Left hindlimb (tissue), 1 donor: ENCODE results near the gene PSPH.
A peak's percentile ranks its signal among the peaks of the same experiment; 100 is the strongest.
"Not testable (repeated sequence)": the region's sequence is repeated elsewhere in the genome, so short reads cannot be mapped to it uniquely, and the experiment has no call there.

Experiments
- DNase-seq: peaks from one replicate; pipeline ENCODE4 v3.0.0-alpha.2; 2018

The PSPH gene

GRCh38 chr7:56062382-56062781, 11.1 kb upstream of the PSPH start:
- DNase-seq, result no peak

DNA sequence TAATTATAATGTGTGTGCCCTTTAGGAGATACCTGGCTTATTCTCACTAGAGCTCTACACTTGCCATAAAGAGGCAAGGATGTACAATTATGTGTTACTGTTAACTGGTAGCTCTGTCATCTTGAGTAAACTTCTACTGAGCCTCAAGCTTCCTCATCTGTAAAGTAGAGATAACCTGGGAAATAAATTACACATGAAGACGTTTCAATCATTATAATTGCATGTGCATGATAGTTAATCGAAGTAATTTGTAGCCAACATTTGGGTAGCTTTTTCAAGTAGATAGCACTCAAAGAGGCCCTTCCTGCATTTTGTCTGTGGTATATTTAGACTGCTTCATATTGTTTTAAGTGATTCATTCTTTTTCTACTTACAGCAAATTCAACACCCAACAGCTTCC, 2.7 kb upstream of the PSPH start:
- no peak for DNase-seq

GRCh38 chr7:56053379-56053778, 2.1 kb upstream of the PSPH start:
- DNase-seq, result no peak

- DNase-seq, result no peak
Measured at GRCh38 chr7:56051053-56051338, 248 bp downstream of the PSPH start.

DNA sequence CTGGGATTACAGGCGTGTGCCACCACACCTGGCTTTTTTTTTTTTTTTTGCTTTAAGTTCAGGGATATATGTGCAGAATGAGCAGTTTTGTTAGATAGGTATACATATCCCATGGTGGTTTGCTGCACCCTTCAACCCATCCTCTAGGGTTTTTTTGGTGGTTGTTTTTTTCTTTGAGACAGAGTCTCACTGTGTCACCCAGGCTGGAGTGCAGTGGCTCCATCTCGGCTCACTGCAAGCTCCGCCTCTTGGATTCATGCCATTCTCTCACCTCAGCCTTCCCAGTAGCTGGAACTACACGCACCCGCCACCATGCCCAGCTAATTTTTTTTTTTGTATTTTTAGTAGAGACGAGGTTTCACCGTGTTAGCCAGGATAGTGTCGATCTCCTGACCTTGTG, 2.5 kb downstream of the PSPH start:
- not testable (repeated sequence) for DNase-seq

DNA sequence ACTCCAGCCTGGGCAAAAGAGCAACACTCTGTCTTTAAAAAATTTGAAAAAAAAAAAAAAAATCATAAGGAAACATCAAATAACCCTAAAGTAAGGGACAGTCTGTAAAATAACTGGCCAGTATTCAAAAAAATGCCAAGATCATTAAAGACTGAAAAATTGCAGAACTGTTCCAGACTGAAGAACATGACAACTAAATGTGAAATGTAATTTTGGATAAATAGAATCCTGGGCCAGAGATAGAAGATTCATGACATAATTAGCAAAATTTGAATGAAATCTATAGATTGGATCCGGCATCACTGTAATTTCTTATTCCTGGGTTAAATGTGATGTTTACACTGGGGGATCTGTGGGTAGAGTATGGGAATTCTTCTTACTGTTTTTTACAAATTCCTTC, 3.0 kb downstream of the PSPH start:
- no peak for DNase-seq

GRCh38 chr7:56047446-56048116, 3.7 kb downstream of the PSPH start:
- DNase-seq, result not testable (repeated sequence)

- DNase-seq, result no peak
Measured at GRCh38 chr7:56046721-56047445, 4.4 kb downstream of the PSPH start.

DNA sequence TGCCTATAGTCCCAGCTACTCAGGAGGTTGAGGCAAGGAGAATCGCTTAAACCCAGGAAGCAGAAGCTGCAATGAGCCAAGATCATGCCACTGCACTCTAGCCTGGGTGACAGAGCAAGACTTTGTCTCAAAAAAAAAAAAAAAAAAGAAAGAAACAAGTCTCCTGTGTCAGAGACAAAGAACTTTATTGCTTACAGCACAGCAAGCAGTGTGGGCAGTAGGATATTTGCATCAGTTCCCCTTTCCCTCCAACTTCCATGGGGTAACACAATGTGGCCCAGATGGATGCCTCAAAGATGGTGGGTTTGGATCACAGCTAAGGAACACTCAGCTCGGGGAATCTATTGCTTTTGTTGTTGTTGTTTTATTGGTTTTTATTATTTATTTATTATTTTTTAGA, 5.5 kb downstream of the PSPH start:
- DNase-seq, result not testable (repeated sequence)

GRCh38 chr7:56040730-56041129, 10.5 kb downstream of the PSPH start:
- no peak for DNase-seq

DNA sequence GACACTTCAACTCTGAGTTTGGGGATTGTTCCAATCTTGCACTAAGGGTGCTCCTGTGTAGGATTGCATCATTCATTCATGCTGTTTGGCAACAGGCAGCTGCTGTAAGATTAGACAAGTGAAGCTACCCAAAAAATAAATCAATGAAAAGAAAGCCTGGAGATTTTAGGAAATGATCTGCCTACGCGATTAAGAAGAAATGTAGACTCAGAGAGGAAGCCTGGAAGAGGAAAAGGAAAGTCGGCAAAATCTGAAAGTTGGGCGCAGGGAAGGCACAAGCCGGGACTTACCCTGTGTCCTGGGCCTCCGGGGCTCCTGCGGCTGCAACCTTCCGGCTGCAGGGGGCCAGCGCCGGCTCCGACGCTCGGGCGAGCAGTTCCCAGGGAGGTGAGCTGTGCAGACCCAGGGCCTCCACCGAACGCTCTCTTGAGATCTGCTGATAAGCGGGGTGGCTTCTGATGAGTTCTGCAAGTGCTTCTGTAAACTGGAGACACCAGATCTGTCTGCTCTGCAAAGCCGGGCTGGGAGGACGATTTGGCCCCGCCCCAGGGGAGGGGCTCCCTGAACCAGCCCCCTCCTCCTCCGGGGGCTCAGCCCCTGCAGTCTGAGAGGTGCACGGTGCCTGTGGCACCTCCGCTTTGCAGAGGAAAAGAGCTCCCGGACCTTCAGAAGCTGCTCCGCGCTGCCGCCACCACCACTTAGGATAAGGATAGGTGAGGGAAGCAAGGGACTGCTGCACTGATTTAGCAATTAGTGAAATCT, 17.4 kb downstream of the PSPH start:
- DNase-seq, result peak; percentile 81

DNA sequence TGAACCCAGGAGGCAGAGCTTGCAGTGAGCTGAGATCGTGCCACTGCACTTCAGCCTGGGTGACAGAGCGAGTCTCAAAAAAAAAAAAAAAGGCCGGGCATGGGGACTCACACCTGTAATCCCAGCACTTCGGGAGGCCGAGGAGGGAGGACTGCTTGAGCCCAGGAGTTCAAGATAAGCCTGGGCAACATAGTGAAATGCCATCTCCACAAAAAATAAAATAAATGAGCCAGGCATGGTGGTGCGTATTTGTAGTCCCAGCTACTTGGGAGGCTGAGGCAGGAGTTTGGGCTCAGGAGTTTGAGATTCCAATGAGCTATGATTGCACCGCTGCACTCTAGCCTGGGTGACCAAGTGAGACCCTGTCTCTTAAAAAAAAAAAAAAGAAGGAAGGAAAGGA, 18.7 kb downstream of the PSPH start:
- DNase-seq, result not testable (repeated sequence)

GRCh38 chr7:56031556-56031955, 19.7 kb downstream of the PSPH start:
- not testable (repeated sequence) for DNase-seq

DNA sequence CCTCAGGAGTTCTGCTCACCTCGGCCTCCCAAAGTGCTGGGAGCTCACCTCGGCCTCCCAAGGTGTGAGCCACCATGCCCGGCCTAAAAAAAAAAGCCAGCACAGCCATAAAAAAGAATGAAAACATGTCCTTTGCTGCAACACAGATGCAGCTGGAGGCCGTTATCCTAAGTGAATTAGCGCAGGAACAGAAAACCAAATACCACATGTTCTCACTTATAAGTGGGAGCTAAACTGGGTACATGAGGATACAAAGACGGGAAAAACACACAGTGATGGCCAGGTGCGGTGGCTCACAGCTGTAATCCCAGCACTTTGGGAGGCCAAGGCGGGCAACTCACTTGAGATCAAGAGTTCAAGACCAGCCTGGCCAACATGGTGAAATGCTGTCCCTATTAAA, 20.9 kb downstream of the PSPH start:
- no peak for DNase-seq

GRCh38 chr7:56028942-56029630, 22.2 kb downstream of the PSPH start:
- no peak for DNase-seq

DNA sequence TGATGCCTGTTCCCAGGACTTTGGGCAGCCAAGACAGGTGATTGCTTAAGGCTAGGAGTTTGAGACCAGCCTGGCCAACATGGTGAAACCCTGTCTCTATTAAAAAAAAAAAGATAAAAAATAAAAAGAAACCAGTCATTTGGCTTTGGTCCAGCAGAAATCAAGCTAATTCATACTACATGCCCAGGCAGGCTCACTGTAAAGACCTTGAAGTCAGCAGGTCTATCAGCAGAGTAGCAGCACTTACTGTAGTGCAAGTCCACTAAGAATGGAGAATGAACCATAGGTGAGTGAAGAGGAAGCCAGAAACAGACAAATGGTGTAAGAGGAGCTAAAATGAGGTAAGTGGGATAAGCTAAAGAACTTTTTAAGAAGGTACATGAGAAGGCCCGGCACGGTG, 24.7 kb downstream of the PSPH start:
- no peak for DNase-seq

GRCh38 chr7:56023500-56023899, 27.7 kb downstream of the PSPH start:
- no peak for DNase-seq

DNA sequence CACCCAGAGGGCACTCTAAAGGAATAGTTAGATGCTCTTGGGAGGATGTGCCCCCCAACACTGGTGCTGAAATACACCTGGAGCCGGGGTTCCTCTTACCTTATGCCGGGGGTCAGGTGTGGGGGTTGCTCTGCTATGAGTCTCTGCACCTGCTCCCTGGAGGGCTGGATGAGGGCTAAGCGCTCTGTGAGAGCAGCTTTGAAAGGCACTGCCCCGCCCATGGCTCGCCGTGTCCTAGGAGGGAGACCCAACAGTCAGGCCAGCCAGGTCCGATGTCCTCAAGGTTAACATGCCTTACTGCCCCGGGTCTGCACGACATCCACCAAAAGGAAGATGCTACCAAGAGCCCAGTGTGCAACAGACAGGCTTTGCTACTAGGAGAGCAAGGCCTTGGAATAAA, 31.7 kb downstream of the PSPH start:
- DNase-seq, result no peak

DNA sequence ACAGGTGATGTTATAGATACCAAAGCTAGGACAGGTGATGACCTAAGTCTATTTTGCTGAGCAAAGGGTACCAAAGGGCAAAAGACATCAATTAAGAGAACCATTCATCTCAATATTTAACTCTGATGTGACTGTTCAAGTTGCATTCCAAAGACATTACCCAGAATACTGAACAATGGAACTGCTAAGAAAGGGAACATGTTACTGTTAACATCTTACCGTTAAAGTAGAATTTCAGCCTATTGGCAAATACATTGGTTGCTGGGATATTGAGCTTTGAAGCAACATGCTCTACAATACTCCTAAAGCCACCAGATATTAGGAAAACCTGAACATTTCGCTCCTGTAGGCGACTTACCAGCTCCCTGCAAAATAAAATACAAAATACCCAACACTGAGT, 34.2 kb downstream of the PSPH start:
- DNase-seq, result not testable (repeated sequence)

DNA sequence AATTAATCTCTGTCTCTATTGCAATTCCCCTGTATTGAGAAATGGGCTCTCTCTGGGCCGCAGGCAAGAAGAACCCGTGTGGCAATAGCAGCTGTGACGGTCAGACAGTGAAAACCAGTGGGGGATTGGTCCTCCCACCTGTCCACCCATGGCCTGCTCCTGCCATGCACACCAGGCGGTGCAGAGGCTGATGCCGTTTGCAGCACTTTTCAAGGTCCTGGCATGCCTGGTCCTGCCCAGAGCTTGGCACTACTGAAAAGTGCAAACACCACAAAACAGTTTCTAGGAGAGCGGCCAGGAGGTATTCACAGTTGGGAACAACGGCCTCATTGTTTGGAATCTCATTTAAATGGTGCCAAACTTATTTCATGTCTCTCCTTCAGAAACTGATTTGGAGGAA, 41.5 kb downstream of the PSPH start:
- DNase-seq, result no peak

- no peak for DNase-seq
Measured at GRCh38 chr7:56007891-56008290, 43.4 kb downstream of the PSPH start.

DNA sequence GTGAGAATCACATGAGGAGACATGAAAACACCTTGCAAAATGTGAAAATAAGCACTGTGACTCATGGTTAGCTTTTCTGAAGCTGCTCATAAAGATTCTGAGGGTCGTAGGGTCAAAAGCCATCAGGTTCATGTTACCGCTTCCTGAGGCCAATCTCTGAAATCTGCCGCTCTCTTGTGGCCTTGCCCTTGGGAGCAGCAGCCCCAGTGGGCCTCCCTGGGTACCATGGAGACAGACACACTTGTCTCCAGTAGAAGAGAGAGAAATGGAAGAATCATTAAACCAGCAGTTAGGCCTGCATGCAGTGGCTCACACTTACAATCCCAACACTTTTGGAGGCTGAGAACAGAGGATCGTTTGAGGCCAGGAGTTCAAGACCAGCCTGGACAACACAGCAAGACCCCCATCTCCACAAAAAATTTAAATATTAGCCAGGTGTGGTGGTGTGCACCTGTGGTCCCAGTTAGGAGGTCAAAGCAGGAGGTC, 44.0 kb downstream of the PSPH start:
- no peak for DNase-seq

- no peak for DNase-seq
Measured at GRCh38 chr7:56003749-56004148, 47.5 kb downstream of the PSPH start.
